ENCODE data around the gene NMRK2.

GRCh38 chr19:3970313-3970807 lies 37.5 kb downstream of the NMRK2 start:
- TF ChIP-seq JUND (IDR thresholded peaks at IDR 0.05) (no peak), EZH2phosphoT487 (IDR thresholded peaks at IDR 0.05; ENCODE audit: borderline replicate concordance, low read depth) (no peak), USF2 (IDR thresholded peaks at IDR 0.05; ENCODE audit: borderline replicate concordance, low read depth, low read length) (no peak), TEAD4 (IDR thresholded peaks at IDR 0.05; ENCODE audit: borderline replicate concordance, insufficient read depth) (no peak), POLR2AphosphoS5 (IDR thresholded peaks at IDR 0.05; ENCODE audit: low read depth, low read length) (no peak), FOXM1 (IDR thresholded peaks at IDR 0.05; ENCODE audit: low read depth) (no peak), TAF1 (IDR thresholded peaks at IDR 0.05; ENCODE audit: borderline replicate concordance, low read depth, low read length) (no peak), MEF2A (IDR thresholded peaks at IDR 0.05; ENCODE audit: borderline replicate concordance, low read depth) (no peak)
- TF ChIP-seq, protein P1, sequence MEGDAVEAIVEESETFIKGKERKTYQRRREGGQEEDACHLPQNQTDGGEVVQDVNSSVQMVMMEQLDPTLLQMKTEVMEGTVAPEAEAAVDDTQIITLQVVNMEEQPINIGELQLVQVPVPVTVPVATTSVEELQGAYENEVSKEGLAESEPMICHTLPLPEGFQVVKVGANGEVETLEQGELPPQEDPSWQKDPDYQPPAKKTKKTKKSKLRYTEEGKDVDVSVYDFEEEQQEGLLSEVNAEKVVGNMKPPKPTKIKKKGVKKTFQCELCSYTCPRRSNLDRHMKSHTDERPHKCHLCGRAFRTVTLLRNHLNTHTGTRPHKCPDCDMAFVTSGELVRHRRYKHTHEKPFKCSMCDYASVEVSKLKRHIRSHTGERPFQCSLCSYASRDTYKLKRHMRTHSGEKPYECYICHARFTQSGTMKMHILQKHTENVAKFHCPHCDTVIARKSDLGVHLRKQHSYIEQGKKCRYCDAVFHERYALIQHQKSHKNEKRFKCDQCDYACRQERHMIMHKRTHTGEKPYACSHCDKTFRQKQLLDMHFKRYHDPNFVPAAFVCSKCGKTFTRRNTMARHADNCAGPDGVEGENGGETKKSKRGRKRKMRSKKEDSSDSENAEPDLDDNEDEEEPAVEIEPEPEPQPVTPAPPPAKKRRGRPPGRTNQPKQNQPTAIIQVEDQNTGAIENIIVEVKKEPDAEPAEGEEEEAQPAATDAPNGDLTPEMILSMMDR (IDR thresholded peaks at IDR 0.05) = no peak
- TF ChIP-seq, protein P2, sequence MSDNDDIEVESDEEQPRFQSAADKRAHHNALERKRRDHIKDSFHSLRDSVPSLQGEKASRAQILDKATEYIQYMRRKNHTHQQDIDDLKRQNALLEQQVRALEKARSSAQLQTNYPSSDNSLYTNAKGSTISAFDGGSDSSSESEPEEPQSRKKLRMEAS (IDR thresholded peaks at IDR 0.05; ENCODE audit: low read depth) = no peak

All from SK-N-SH (cell line).